ENCODE measurements around the gene ZMYND12.

DNA sequence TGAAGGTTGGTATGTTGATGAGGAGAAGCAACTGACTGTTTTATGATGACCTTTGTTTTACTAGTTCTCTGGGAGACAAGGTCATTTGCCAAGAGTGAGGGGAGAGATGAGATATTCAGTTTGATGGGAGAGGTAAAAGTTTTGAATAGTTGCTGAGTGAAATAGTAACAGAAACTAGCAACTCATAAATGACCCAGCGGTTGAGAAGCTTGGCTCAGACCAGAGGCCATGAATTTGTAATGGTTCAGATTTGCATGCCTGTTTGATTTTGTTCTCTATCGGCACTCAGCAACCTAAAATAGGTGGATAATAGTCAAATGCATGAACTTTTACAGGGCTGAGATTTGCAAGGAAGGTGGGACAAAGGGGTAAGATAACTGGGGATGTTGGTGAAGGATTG, 13.9 kb upstream of the ZMYND12 start:
- TF ChIP-seq, protein P1, sequence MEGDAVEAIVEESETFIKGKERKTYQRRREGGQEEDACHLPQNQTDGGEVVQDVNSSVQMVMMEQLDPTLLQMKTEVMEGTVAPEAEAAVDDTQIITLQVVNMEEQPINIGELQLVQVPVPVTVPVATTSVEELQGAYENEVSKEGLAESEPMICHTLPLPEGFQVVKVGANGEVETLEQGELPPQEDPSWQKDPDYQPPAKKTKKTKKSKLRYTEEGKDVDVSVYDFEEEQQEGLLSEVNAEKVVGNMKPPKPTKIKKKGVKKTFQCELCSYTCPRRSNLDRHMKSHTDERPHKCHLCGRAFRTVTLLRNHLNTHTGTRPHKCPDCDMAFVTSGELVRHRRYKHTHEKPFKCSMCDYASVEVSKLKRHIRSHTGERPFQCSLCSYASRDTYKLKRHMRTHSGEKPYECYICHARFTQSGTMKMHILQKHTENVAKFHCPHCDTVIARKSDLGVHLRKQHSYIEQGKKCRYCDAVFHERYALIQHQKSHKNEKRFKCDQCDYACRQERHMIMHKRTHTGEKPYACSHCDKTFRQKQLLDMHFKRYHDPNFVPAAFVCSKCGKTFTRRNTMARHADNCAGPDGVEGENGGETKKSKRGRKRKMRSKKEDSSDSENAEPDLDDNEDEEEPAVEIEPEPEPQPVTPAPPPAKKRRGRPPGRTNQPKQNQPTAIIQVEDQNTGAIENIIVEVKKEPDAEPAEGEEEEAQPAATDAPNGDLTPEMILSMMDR (conservative IDR thresholded peaks at IDR 0.05) = no peak
- TF ChIP-seq ZFX (IDR thresholded peaks at IDR 0.05) = no peak

Data from C4-2B (cell line).